ENCODE results near the gene PM20D2.
A peak's percentile ranks its signal among the peaks of the same experiment; 100 is the strongest.

PM20D2 gene

GRCh38 chr6:89198235-89198634, 52.4 kb downstream of the PM20D2 start:
- Histone ChIP-seq H3K27me3 (ENCODE audit: insufficient read depth, low read length, poor library complexity) (no peaks in the 10 kb centered on the region), H2BK120ac (ENCODE audit: low read depth, low read length) (no peak overlapping the region), H3K79me1 (ENCODE audit: low read length) (no peaks in the 10 kb centered on the region), H3K4me2 (ENCODE audit: low read length) (no peak overlapping the region), H3K36me3 (ENCODE audit: control insufficient read depth, insufficient read depth, low read length) (no peaks in the 10 kb centered on the region), H4K8ac (ENCODE audit: low read depth, low read length) (no peak overlapping the region), H2AK5ac (ENCODE audit: low read length) (no peak overlapping the region), H3K9ac (ENCODE audit: low read length) (no peak overlapping the region), H3K4ac (ENCODE audit: low read depth, low read length) (no peak overlapping the region), H3K4me1 (ENCODE audit: control insufficient read depth, low read depth, low read length) (no peaks in the 10 kb centered on the region), H3K27ac (ENCODE audit: low read depth, low read length) (no peak overlapping the region), H3K18ac (ENCODE audit: low read length) (no peak overlapping the region), H2BK5ac (ENCODE audit: low read length) (no peak overlapping the region), H3K79me2 (ENCODE audit: control insufficient read depth, insufficient read depth, low read length) (no peaks in the 10 kb centered on the region), H4K5ac (ENCODE audit: low read length) (no peak overlapping the region), H3K4me3 (ENCODE audit: low read length) (no peak overlapping the region), H3K23ac (ENCODE audit: low read length) (no peak overlapping the region), H3K56ac (ENCODE audit: low read length) (no peak overlapping the region), H2BK15ac (replicated peaks; ENCODE audit: low read depth) (no peak overlapping the region)
- no CpG with 5 or more reads among the region's 7 CpGs for WGBS (ENCODE audit: extremely low coverage, insufficient coverage, low lambda C conversion rate)
- peak; percentile 31 for DNase-seq

- Histone ChIP-seq H3K4ac (ENCODE audit: low read depth, low read length) (no peak overlapping the region), H2BK15ac (replicated peaks; ENCODE audit: low read depth) (no peak overlapping the region), H4K8ac (ENCODE audit: low read depth, low read length) (no peak overlapping the region), H2BK5ac (ENCODE audit: low read length) (no peak overlapping the region), H3K4me1 (ENCODE audit: control insufficient read depth, low read depth, low read length) (no peaks in the 10 kb centered on the region), H3K79me1 (ENCODE audit: low read length) (no peaks in the 10 kb centered on the region), H2AK5ac (ENCODE audit: low read length) (no peak overlapping the region), H3K27ac (ENCODE audit: low read depth, low read length) (no peak overlapping the region), H3K79me2 (ENCODE audit: control insufficient read depth, insufficient read depth, low read length) (no peaks in the 10 kb centered on the region), H3K27me3 (ENCODE audit: insufficient read depth, low read length, poor library complexity) (no peaks in the 10 kb centered on the region), H3K23ac (ENCODE audit: low read length) (no peak overlapping the region), H3K18ac (ENCODE audit: low read length) (no peak overlapping the region), H3K36me3 (ENCODE audit: control insufficient read depth, insufficient read depth, low read length) (no peaks in the 10 kb centered on the region), H3K4me3 (ENCODE audit: low read length) (no peak overlapping the region), H2BK120ac (ENCODE audit: low read depth, low read length) (no peak overlapping the region), H3K4me2 (ENCODE audit: low read length) (no peak overlapping the region), H3K56ac (ENCODE audit: low read length) (no peak overlapping the region), H3K9ac (ENCODE audit: low read length) (no peak overlapping the region), H4K5ac (ENCODE audit: low read length) (no peak overlapping the region)
- WGBS (ENCODE audit: extremely low coverage, insufficient coverage, low lambda C conversion rate): no CpG with 5 or more reads among the region's 2 CpGs
- no peak for DNase-seq
These were observed 53.7 kb downstream of the PM20D2 start for GRCh38 chr6:89199579-89199978.

DNA sequence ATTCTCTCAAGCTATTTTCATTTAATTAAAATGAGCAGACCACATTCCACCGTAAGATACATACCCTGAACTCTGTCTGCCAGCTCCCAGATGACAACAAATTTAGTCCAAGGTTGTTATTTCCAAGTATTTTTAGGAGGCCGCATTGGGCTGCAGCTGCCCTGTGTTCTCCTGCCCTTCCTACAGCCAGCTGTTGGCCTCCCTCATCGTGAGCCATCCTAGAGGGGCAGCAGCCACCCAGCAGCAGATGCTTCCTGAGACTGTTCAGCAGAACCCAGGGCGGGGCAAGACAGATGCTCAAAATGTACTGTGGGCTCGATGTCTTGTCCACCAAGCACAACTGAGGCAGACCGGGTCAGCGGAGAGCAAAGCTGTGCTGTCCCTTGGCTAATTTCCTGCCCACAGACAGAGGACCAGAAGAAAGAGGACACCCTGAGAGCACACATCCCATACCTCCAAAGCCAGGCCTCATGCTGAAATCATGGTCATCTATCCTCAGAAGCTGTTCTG, 54.9 kb downstream of the PM20D2 start:
- Histone ChIP-seq H3K27ac (ENCODE audit: low read depth, low read length) (no peak overlapping the region), H2BK120ac (ENCODE audit: low read depth, low read length) (no peak overlapping the region)
- no CpG with 5 or more reads among the region's 7 CpGs for WGBS (ENCODE audit: extremely low coverage, insufficient coverage, low lambda C conversion rate)

GRCh38 chr6:89204096-89204495, 58.2 kb downstream of the PM20D2 start:
- H2BK15ac ChIP-seq (replicated peaks; ENCODE audit: low read depth): no peak overlapping the region
- no peak overlapping the region for H4K5ac ChIP-seq (ENCODE audit: low read length)
- no peak overlapping the region for H2BK5ac ChIP-seq (ENCODE audit: low read length)
- no peak overlapping the region for H4K8ac ChIP-seq (ENCODE audit: low read depth, low read length)
- no peaks in the 10 kb centered on the region for H3K36me3 ChIP-seq (ENCODE audit: control insufficient read depth, insufficient read depth, low read length)
- no peak for DNase-seq
- no peaks in the 10 kb centered on the region for H3K79me1 ChIP-seq (ENCODE audit: low read length)
- H3K27ac ChIP-seq (ENCODE audit: low read depth, low read length): no peak overlapping the region
- no peak overlapping the region for H3K56ac ChIP-seq (ENCODE audit: low read length)
- no peak overlapping the region for H2BK120ac ChIP-seq (ENCODE audit: low read depth, low read length)
- H3K4ac ChIP-seq (ENCODE audit: low read depth, low read length): no peak overlapping the region
- no peak overlapping the region for H3K4me2 ChIP-seq (ENCODE audit: low read length)
- H3K27me3 ChIP-seq (ENCODE audit: insufficient read depth, low read length, poor library complexity): no peaks in the 10 kb centered on the region
- no peaks in the 10 kb centered on the region for H3K79me2 ChIP-seq (ENCODE audit: control insufficient read depth, insufficient read depth, low read length)
- H3K23ac ChIP-seq (ENCODE audit: low read length): no peak overlapping the region
- no CpG with 5 or more reads among the region's 11 CpGs for WGBS (ENCODE audit: extremely low coverage, insufficient coverage, low lambda C conversion rate)
- H3K4me3 ChIP-seq (ENCODE audit: low read length): no peak overlapping the region
- no peak overlapping the region for H3K9ac ChIP-seq (ENCODE audit: low read length)
- H2AK5ac ChIP-seq (ENCODE audit: low read length): no peak overlapping the region
- H3K4me1 ChIP-seq (ENCODE audit: control insufficient read depth, low read depth, low read length): no peaks in the 10 kb centered on the region
- H3K18ac ChIP-seq (ENCODE audit: low read length): no peak overlapping the region

More for the DNA sequence above, 54.9 kb downstream of the PM20D2 start:
- H3K4me1 ChIP-seq (ENCODE audit: control insufficient read depth, low read depth, low read length): no peaks in the 10 kb centered on the region
- H2BK5ac ChIP-seq (ENCODE audit: low read length): no peak overlapping the region
- no peaks in the 10 kb centered on the region for H3K79me2 ChIP-seq (ENCODE audit: control insufficient read depth, insufficient read depth, low read length)
- no peak overlapping the region for H3K56ac ChIP-seq (ENCODE audit: low read length)
- no peak overlapping the region for H4K5ac ChIP-seq (ENCODE audit: low read length)
- H3K23ac ChIP-seq (ENCODE audit: low read length): no peak overlapping the region
- no peak overlapping the region for H2AK5ac ChIP-seq (ENCODE audit: low read length)
- H2BK15ac ChIP-seq (replicated peaks; ENCODE audit: low read depth): no peak overlapping the region
- H3K4ac ChIP-seq (ENCODE audit: low read depth, low read length): no peak overlapping the region
- H4K8ac ChIP-seq (ENCODE audit: low read depth, low read length): no peak overlapping the region
- no peaks in the 10 kb centered on the region for H3K27me3 ChIP-seq (ENCODE audit: insufficient read depth, low read length, poor library complexity)
- H3K4me2 ChIP-seq (ENCODE audit: low read length): no peak overlapping the region
- no peak overlapping the region for H3K9ac ChIP-seq (ENCODE audit: low read length)
- no peak for DNase-seq
- H3K36me3 ChIP-seq (ENCODE audit: control insufficient read depth, insufficient read depth, low read length): no peaks in the 10 kb centered on the region
- H3K4me3 ChIP-seq (ENCODE audit: low read length): no peak overlapping the region
- H3K79me1 ChIP-seq (ENCODE audit: low read length): no peaks in the 10 kb centered on the region
- no peak overlapping the region for H3K18ac ChIP-seq (ENCODE audit: low read length)

- H3K9ac ChIP-seq (ENCODE audit: low read length): no peak overlapping the region
- no CpG with 5 or more reads among the region's 4 CpGs for WGBS (ENCODE audit: extremely low coverage, insufficient coverage, low lambda C conversion rate)
- no peak overlapping the region for H3K4me2 ChIP-seq (ENCODE audit: low read length)
These were observed 60.0 kb downstream of the PM20D2 start for GRCh38 chr6:89205819-89206218.

GRCh38 chr6:89208551-89208950, 62.7 kb downstream of the PM20D2 start:
- no peaks in the 10 kb centered on the region for H3K36me3 ChIP-seq (ENCODE audit: control insufficient read depth, insufficient read depth, low read length)
- no peaks in the 10 kb centered on the region for H3K4me1 ChIP-seq (ENCODE audit: control insufficient read depth, low read depth, low read length)
- no peak overlapping the region for H3K9ac ChIP-seq (ENCODE audit: low read length)
- H4K8ac ChIP-seq (ENCODE audit: low read depth, low read length): no peak overlapping the region
- no peak overlapping the region for H3K18ac ChIP-seq (ENCODE audit: low read length)
- H4K5ac ChIP-seq (ENCODE audit: low read length): no peak overlapping the region
- H3K27me3 ChIP-seq (ENCODE audit: insufficient read depth, low read length, poor library complexity): no peaks in the 10 kb centered on the region
- no peak overlapping the region for H2BK15ac ChIP-seq (replicated peaks; ENCODE audit: low read depth)
- H2AK5ac ChIP-seq (ENCODE audit: low read length): no peak overlapping the region
- no peak overlapping the region for H3K27ac ChIP-seq (ENCODE audit: low read depth, low read length)
- no peak overlapping the region for H2BK5ac ChIP-seq (ENCODE audit: low read length)
- DNase-seq: no peak
- no peak overlapping the region for H3K56ac ChIP-seq (ENCODE audit: low read length)
- no peaks in the 10 kb centered on the region for H3K79me2 ChIP-seq (ENCODE audit: control insufficient read depth, insufficient read depth, low read length)
- no peak overlapping the region for H3K4me2 ChIP-seq (ENCODE audit: low read length)
- no peak overlapping the region for H3K23ac ChIP-seq (ENCODE audit: low read length)
- no peak overlapping the region for H2BK120ac ChIP-seq (ENCODE audit: low read depth, low read length)
- no peak overlapping the region for H3K4me3 ChIP-seq (ENCODE audit: low read length)
- no CpG with 5 or more reads among the region's 4 CpGs for WGBS (ENCODE audit: extremely low coverage, insufficient coverage, low lambda C conversion rate)
- H3K79me1 ChIP-seq (ENCODE audit: low read length): no peaks in the 10 kb centered on the region
- no peak overlapping the region for H3K4ac ChIP-seq (ENCODE audit: low read depth, low read length)

More at GRCh38 chr6:89205819-89206218, 60.0 kb downstream of the PM20D2 start:
- Histone ChIP-seq H4K5ac (ENCODE audit: low read length) (no peak overlapping the region), H2BK120ac (ENCODE audit: low read depth, low read length) (no peak overlapping the region), H2BK15ac (replicated peaks; ENCODE audit: low read depth) (no peak overlapping the region), H3K18ac (ENCODE audit: low read length) (no peak overlapping the region), H3K79me2 (ENCODE audit: control insufficient read depth, insufficient read depth, low read length) (no peaks in the 10 kb centered on the region), H3K23ac (ENCODE audit: low read length) (no peak overlapping the region), H3K4me3 (ENCODE audit: low read length) (no peak overlapping the region), H3K36me3 (ENCODE audit: control insufficient read depth, insufficient read depth, low read length) (no peaks in the 10 kb centered on the region), H3K4ac (ENCODE audit: low read depth, low read length) (no peak overlapping the region), H3K79me1 (ENCODE audit: low read length) (no peaks in the 10 kb centered on the region), H3K27ac (ENCODE audit: low read depth, low read length) (no peak overlapping the region), H3K4me1 (ENCODE audit: control insufficient read depth, low read depth, low read length) (no peaks in the 10 kb centered on the region), H3K56ac (ENCODE audit: low read length) (no peak overlapping the region), H2AK5ac (ENCODE audit: low read length) (no peak overlapping the region), H3K27me3 (ENCODE audit: insufficient read depth, low read length, poor library complexity) (no peaks in the 10 kb centered on the region), H4K8ac (ENCODE audit: low read depth, low read length) (no peak overlapping the region), H2BK5ac (ENCODE audit: low read length) (no peak overlapping the region)
- peak; percentile 23 for DNase-seq

Data from mesendoderm (in vitro differentiated cells).